Omental fat pad (tissue), 4 donors: ENCODE measurements around the gene CRYBA1. TPM values are rescaled to one million over a fixed set of nuclear protein-coding genes. Genes with fewer than 3 reads are reported as not detected.
A peak's percentile ranks its signal among the peaks of the same experiment; 100 is the strongest.

ENCODE experiments used
- ATAC-seq: fragments of 150-250 bp; one replicate; pipeline ENCODE4 v1.9.1; 2016; ENCODE audit warnings: mild to moderate bottlenecking, moderate library complexity; ENCODE audit not compliant: low FRiP score
- DNase-seq: peaks from one replicate; pipeline ENCODE4 v3.0.0-alpha.2; 2019; ENCODE audit warnings: low spot score
- CTCF ChIP-seq, 3 donors: fragments of 450-650 bp; IDR thresholded peaks; one replicate each; pipeline ENCODE4 v1.5.1; 2016 to 2017; ENCODE audit warnings: antibody characterized with exemption in 3 of 3, mild to moderate bottlenecking in 3 of 3, moderate library complexity in 2 of 3
- total RNA-seq, 4 donors: library from RNA; depleted of rRNA; stranded (reverse); fragments of >200 nt; gene quantifications; one replicate each; pipeline ENCODE4 v1.1.0, GENCODE V29; 2016

Gene CRYBA1
- total RNA-seq, 4 donors from 2014 or later = not detected

GRCh38 chr17:29245401-29245800, 1.3 kb upstream of the CRYBA1 start:
- no peak for DNase-seq
- ATAC-seq = no peak
- TF ChIP-seq CTCF (IDR thresholded peaks at IDR 0.05) = no peak

GRCh38 chr17:29247219-29247618, 560 bp downstream of the CRYBA1 start:
- ATAC-seq (no peak), DNase-seq (no peak)
- TF ChIP-seq CTCF (IDR thresholded peaks at IDR 0.05) = no peak

GRCh38 chr17:29248845-29249244, 2.2 kb downstream of the CRYBA1 start:
- TF ChIP-seq CTCF (IDR thresholded peaks at IDR 0.05) = no peak
- ATAC-seq (no peak), DNase-seq (no peak)

GRCh38 chr17:29250666-29251065, 4.0 kb downstream of the CRYBA1 start:
- DNase-seq (no peak), ATAC-seq (no peak)
- no peak for TF ChIP-seq CTCF (IDR thresholded peaks at IDR 0.05)

GRCh38 chr17:29251184-29251583, 4.5 kb downstream of the CRYBA1 start:
- ATAC-seq (no peak), DNase-seq (no peak)
- no peak for TF ChIP-seq CTCF (IDR thresholded peaks at IDR 0.05)

- DNase-seq (no peak), ATAC-seq (peak; percentile 24)
- peak in 1 of 3 donors; percentile 13 for TF ChIP-seq CTCF (IDR thresholded peaks at IDR 0.05)
Measured at GRCh38 chr17:29252101-29252791, 5.6 kb downstream of the CRYBA1 start.

GRCh38 chr17:29253037-29253436, 6.4 kb downstream of the CRYBA1 start:
- ATAC-seq = no peak
- no peak for DNase-seq
- TF ChIP-seq CTCF (IDR thresholded peaks at IDR 0.05) = no peak
